Mesendoderm (in vitro differentiated cells): ENCODE results near the gene RAB18.
"Not testable (repeated sequence)": the region's sequence is repeated elsewhere in the genome, so short reads cannot be mapped to it uniquely, and the experiment has no call there.

Experiments used
- DNase-seq: peaks from one replicate; pipeline ENCODE4 v3.0.0; 2013
- H2AK5ac ChIP-seq: 2 replicates; pipeline ENCODE4 v1.6.1; 2013; ENCODE audit warnings: low read length, inconsistent platforms
- H2BK120ac ChIP-seq: 2 replicates; pipeline ENCODE4 v1.6.1; 2013; ENCODE audit warnings: low read depth, mild to moderate bottlenecking, low read length, moderate library complexity, mixed read lengths
- H2BK15ac ChIP-seq: replicated peaks from 2 replicates; pipeline ENCODE4 v1.6.1; 2013; ENCODE audit warnings: low read depth, mild to moderate bottlenecking, moderate library complexity
- H2BK5ac ChIP-seq: 2 replicates; pipeline ENCODE4 v1.6.1; 2013; ENCODE audit warnings: low read length, inconsistent platforms
- H3K18ac ChIP-seq: 2 replicates; pipeline ENCODE4 v1.6.1; 2013; ENCODE audit warnings: mild to moderate bottlenecking, low read length, mixed read lengths
- H3K23ac ChIP-seq: one replicate; pipeline ENCODE4 v1.6.1; 2013; ENCODE audit warnings: low read length
- H3K27ac ChIP-seq: 2 replicates; pipeline ENCODE4 v1.5.1; 2013; ENCODE audit warnings: low read depth, mild to moderate bottlenecking, inconsistent platforms, low read length, moderate library complexity
- H3K27me3 ChIP-seq: 2 replicates; pipeline ENCODE4 v1.6.1; 2013; ENCODE audit warnings: low read length, control low read depth, mild to moderate bottlenecking, inconsistent platforms; ENCODE audit not compliant: insufficient read depth, poor library complexity
- H3K36me3 ChIP-seq: 2 replicates; pipeline ENCODE4 v1.6.1; 2013; ENCODE audit warnings: low read length, inconsistent platforms; ENCODE audit not compliant: control insufficient read depth, insufficient read depth
- H3K4ac ChIP-seq: one replicate; pipeline ENCODE4 v1.6.1; 2013; ENCODE audit warnings: low read depth, mild to moderate bottlenecking, low read length, moderate library complexity
- H3K4me1 ChIP-seq: 2 replicates; pipeline ENCODE4 v1.6.1; 2013; ENCODE audit warnings: low read depth, low read length, inconsistent platforms; ENCODE audit not compliant: control insufficient read depth
- H3K4me2 ChIP-seq: 2 replicates; pipeline ENCODE4 v1.6.1; 2013; ENCODE audit warnings: low read length
- H3K4me3 ChIP-seq: 2 replicates; pipeline ENCODE4 v1.5.1; 2013; ENCODE audit warnings: mild to moderate bottlenecking, low read length
- H3K56ac ChIP-seq: one replicate; pipeline ENCODE4 v1.6.1; 2013; ENCODE audit warnings: low read length
- H3K79me1 ChIP-seq: 2 replicates; pipeline ENCODE4 v1.6.1; 2013; ENCODE audit warnings: low read length, inconsistent platforms
- H3K79me2 ChIP-seq: 2 replicates; pipeline ENCODE4 v1.6.1; 2013; ENCODE audit warnings: mild to moderate bottlenecking, low read length; ENCODE audit not compliant: control insufficient read depth, insufficient read depth
- H3K9ac ChIP-seq: 2 replicates; pipeline ENCODE4 v1.6.1; 2013; ENCODE audit warnings: low read length, inconsistent platforms
- H4K5ac ChIP-seq: one replicate; pipeline ENCODE4 v1.6.1; 2013; ENCODE audit warnings: low read length
- H4K8ac ChIP-seq: one replicate; pipeline ENCODE4 v1.6.1; 2013; ENCODE audit warnings: low read depth, mild to moderate bottlenecking, control low read depth, low read length, moderate library complexity
- WGBS: extraction: QIAGEN DNeasy Blood & Tissue Kit; methylation state at CpG from one replicate; pipeline ENCODE4 v1.1.7; 2013; ENCODE audit warnings: low lambda C conversion rate, missing lambda C conversion rate; ENCODE audit not compliant: insufficient coverage; ENCODE audit errors: extremely low coverage; 5-methylcytosine and 5-hydroxymethylcytosine counted together

RAB18 gene

GRCh38 chr10:27504808-27505460, 830 bp downstream of the RAB18 start:
- no peak overlapping the region for H2BK120ac ChIP-seq
- peak overlapping the region; percentile 60 for H3K27ac ChIP-seq
- H3K4ac ChIP-seq: peak overlapping the region; percentile 94
- H3K4me2 ChIP-seq: peak overlapping the region; percentile 71
- H3K9ac ChIP-seq: peak overlapping the region; percentile 92
- H3K79me1 ChIP-seq: no peaks in the 10 kb centered on the region
- no peak overlapping the region for H4K5ac ChIP-seq
- H3K18ac ChIP-seq: peak overlapping the region; percentile 34
- WGBS: no CpG with 5 or more reads among the region's 13 CpGs
- no peaks in the 10 kb centered on the region for H3K36me3 ChIP-seq
- no peak overlapping the region for H2AK5ac ChIP-seq
- peak overlapping the region; percentile 91 for H3K4me3 ChIP-seq
- H2BK5ac ChIP-seq: no peak overlapping the region
- no peak overlapping the region for H4K8ac ChIP-seq
- H3K23ac ChIP-seq: no peak overlapping the region
- peak; percentile 9 for DNase-seq
- H3K4me1 ChIP-seq: no peaks in the 10 kb centered on the region
- H2BK15ac ChIP-seq: no peak overlapping the region
- no peaks in the 10 kb centered on the region for H3K27me3 ChIP-seq
- H3K56ac ChIP-seq: peak overlapping the region; percentile 99
- H3K79me2 ChIP-seq: peaks cover 33% of the 10 kb centered on the region

GRCh38 chr10:27505537-27505936, 1.4 kb downstream of the RAB18 start:
- no CpG with 5 or more reads among the region's 15 CpGs for WGBS
- H3K4me1 ChIP-seq, H2BK120ac ChIP-seq, H4K8ac ChIP-seq, H2BK15ac ChIP-seq, H2BK5ac ChIP-seq, H3K18ac ChIP-seq, H3K79me1 ChIP-seq, H3K4me3 ChIP-seq, H3K27me3 ChIP-seq, H3K4me2 ChIP-seq, H2AK5ac ChIP-seq, H3K36me3 ChIP-seq, H3K56ac ChIP-seq, H4K5ac ChIP-seq, H3K9ac ChIP-seq, H3K27ac ChIP-seq, H3K4ac ChIP-seq, H3K23ac ChIP-seq, DNase-seq: not testable (repeated sequence)
- peaks cover 33% of the 10 kb centered on the region for H3K79me2 ChIP-seq

- Histone ChIP-seq H4K8ac (no peak overlapping the region), H3K4me1 (no peaks in the 10 kb centered on the region), H3K79me1 (no peaks in the 10 kb centered on the region), H3K56ac (no peak overlapping the region), H4K5ac (no peak overlapping the region), H2AK5ac (no peak overlapping the region), H3K23ac (no peak overlapping the region), H3K4me3 (no peak overlapping the region), H3K4ac (no peak overlapping the region), H3K9ac (no peak overlapping the region), H3K27me3 (no peaks in the 10 kb centered on the region), H3K4me2 (no peak overlapping the region), H2BK5ac (no peak overlapping the region), H3K27ac (no peak overlapping the region), H3K18ac (no peak overlapping the region), H3K36me3 (no peaks in the 10 kb centered on the region), H2BK15ac (no peak overlapping the region), H3K79me2 (peaks cover 33% of the 10 kb centered on the region), H2BK120ac (no peak overlapping the region)
- WGBS: no CpG with 5 or more reads among the region's 4 CpGs
- no peak for DNase-seq
These were observed 2.2 kb downstream of the RAB18 start for GRCh38 chr10:27506280-27506679.

GRCh38 chr10:27512548-27512947, 8.4 kb downstream of the RAB18 start:
- Histone ChIP-seq H3K79me2 (peaks cover 6% of the 10 kb centered on the region), H2BK120ac (no peak overlapping the region), H4K5ac (no peak overlapping the region), H3K18ac (no peak overlapping the region), H3K23ac (no peak overlapping the region), H3K4me3 (no peak overlapping the region), H2BK15ac (no peak overlapping the region), H3K9ac (no peak overlapping the region), H4K8ac (no peak overlapping the region), H3K27ac (no peak overlapping the region), H3K27me3 (no peaks in the 10 kb centered on the region), H3K79me1 (no peaks in the 10 kb centered on the region), H3K36me3 (no peaks in the 10 kb centered on the region), H2BK5ac (no peak overlapping the region), H3K56ac (no peak overlapping the region), H2AK5ac (no peak overlapping the region), H3K4ac (no peak overlapping the region), H3K4me2 (no peak overlapping the region), H3K4me1 (no peaks in the 10 kb centered on the region)
- DNase-seq: no peak
- WGBS: no CpG with 5 or more reads among the region's 2 CpGs

- Histone ChIP-seq H4K8ac (no peak overlapping the region), H3K36me3 (no peaks in the 10 kb centered on the region), H3K18ac (no peak overlapping the region), H3K4me1 (no peaks in the 10 kb centered on the region), H3K4me2 (no peak overlapping the region), H3K27me3 (no peaks in the 10 kb centered on the region), H3K27ac (peak overlapping the region; percentile 13), H3K23ac (no peak overlapping the region), H2BK120ac (no peak overlapping the region), H2BK5ac (no peak overlapping the region), H3K79me2 (peaks cover 5% of the 10 kb centered on the region), H3K4ac (no peak overlapping the region), H3K79me1 (no peaks in the 10 kb centered on the region), H4K5ac (no peak overlapping the region), H2BK15ac (no peak overlapping the region), H3K9ac (no peak overlapping the region), H3K56ac (no peak overlapping the region), H2AK5ac (no peak overlapping the region), H3K4me3 (no peak overlapping the region)
- WGBS: no CpG with 5 or more reads among the region's 3 CpGs
- DNase-seq: peak; percentile 69
These were observed 9.5 kb downstream of the RAB18 start for GRCh38 chr10:27513451-27514191.
